MV-4-11 (cell line): Measurements from ENCODE around the gene ATG7.

ENCODE experiments used
- DNase-seq: peaks from one replicate; lab custom pipeline; 2025; lab: John Stamatoyannopoulos, UW

The ATG7 gene

DNA sequence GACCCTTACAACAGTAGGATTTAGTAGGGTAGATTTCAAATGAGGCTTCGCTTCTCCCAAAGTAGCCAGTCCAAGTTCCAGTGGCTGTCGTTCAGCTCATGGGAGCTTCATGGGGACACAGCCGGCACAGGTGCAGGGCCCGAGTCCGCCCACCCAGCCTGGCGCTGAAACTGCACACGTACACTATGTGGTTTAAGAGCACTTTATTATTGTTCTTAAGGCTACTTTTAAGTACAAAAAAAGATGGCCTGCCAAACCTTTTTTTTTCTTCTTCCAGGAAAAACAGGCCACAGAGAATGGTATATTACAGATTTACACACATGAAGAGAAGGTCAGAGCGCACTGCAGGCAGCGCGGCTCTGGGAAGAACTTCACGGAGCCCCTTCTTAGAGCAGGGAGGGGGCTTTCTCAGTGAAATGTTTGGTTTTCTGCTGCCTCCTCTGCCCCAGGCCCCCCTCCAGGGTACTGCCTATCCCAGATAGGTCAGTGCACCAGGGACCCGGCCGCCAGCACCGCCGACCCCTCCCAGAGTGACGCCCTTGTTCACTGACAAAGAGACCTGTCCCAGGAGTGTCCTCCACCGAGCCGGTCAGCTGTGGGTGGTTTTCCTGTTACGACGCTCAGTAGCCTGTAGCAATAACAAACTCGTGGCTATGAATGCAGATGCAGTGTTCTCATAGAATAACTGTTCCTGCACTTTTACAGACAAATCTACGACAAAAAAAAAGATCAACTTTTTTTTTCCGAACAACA, 283.9 kb downstream of the ATG7 start:
- DNase-seq: no peak

- DNase-seq: no peak
These were observed 284.9 kb downstream of the ATG7 start for GRCh38 chr3:11556851-11557644.

DNA sequence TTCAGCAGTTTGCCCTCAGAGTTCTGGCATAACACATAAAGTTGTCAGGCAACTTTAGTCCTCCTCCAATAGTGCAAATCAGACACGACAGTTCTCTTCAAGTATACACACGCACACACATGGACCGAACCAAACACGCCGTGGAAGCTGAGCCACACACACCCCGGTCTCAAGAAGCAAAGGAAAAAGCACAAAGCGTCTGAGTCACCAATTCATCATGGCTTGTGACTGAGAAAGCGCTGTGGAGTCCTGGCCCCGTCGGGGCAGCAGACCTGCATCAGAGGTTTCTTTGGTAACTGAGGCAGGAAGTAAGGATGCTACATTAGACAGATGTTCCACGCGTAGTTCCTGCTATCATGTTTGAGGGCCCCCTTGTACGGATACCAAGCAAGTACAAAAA, 285.8 kb downstream of the ATG7 start:
- DNase-seq: no peak

DNA sequence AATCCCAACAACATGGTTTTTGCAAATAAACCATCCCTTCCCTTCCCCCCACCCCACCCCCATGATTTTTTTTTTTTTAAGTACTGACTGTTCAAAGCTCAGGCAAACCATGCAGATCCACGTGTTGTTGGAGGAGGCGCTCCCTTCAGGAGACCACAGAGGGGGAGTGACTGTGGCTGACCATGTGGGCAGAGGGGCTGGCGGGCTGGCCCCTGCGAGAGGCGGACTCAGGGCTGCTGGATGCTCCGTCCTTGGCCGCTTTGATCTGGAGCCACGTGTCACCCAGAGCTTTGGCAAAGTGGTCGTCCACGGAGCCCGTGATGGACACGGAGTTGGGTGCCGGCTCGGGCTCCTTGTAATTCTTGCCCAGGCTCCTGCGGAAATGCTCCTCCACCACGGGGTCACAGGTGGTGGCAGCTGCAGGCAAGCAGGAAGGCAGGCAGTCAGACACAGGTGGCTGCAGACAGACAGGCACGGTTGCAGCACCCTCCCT, 286.3 kb downstream of the ATG7 start:
- DNase-seq: no peak

DNA sequence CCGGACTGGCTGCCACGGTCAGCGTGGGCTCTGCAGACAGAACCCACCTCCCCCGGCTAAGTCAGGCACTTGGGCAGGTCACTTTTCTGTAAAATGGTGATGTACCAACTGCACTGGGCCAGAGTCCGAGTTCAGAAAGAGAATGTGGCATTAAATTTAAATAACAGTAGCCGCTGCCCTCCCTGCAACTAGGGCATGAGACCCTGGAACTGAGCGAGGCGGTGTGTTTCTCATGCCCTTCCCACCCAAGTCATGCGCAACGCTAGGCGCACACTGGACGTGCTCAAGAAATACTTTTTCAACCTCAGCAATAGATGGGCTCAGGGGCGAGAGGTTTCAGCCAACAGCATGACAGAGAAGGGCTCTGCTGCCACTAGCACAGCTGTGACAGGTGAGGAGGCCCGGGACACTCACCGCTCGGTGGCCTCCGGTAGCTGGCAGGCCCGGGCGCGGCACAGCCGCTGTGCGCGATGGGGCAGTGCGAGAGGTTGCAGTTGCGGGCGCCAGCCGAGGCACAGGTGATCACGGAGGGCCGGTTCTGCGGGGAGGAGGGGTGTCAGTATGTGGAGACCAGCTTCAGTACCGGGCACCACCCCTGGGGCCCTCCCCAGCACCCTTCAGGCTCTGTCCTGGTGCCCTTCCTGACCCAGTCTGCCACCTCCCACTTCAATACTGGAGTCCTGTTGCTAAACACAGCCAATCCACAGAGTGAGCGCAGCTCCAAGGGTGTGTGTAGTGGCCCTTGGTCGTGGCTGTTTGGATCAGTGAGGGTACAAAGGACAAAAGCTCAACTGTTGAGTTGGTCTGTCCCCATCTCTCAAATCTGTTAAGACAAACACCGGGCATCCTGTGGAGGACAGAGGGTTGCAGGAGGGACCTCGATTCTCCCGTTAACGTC, 287.0 kb downstream of the ATG7 start:
- no peak for DNase-seq

DNA sequence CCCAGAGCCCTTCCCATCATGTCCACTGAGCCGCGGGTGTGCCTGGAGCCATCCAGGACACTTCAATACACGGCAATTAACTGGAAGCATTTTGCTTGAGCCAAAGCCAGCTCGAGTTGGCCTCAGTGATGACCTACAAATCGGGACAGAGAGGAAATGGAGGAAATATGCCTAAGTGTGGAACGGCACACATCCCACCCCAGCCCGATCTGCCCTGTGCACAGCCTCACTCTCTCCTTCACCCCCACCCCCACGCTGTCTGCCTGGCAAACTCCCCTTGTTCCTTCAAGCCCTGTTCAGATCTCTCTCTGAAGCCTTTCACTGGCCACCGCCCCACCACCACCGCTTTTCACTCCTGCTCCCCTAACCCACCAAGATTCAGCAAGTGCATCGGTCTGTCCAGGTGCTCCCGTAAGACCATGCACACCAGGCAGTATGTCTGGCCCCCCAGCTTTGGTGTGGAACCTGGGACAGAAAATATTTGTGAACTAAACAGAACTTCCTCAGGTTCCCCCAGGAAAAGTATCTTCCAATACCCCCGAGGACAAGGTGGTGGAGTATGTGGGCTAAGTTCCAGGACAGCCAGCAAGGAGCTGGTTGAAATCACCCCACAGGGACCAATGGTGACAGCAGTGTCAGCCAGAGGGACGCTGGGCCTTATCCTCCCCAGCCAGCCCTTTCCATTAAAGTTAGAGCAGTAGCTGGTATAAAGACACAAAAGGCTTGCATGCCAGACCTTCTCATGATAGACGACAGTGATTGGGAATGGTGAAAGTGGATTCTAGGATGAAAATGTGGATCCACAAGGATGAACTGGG, 287.8 kb downstream of the ATG7 start:
- DNase-seq: no peak

DNA sequence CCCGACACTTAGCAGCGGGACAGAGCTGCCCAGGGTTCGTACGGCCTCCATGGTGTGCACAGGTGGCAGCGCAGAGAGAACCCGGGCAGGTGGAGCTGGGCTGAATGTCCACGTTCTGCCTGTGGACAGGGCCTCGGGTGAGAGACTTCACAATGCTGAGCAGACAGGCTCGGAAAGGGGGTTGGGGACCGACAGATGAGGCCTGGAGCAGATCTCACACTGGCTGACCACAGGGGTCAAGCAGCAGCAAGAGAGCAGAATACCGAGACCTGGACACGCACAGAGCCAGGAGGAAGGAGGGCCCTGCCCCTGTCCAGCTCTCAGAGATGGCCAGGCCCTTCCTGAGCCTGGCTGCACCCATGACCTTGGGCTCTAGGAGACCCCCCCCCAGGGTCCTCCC, 288.5 kb downstream of the ATG7 start:
- DNase-seq: no peak

GRCh38 chr3:11562277-11562881, 290.2 kb downstream of the ATG7 start:
- DNase-seq: no peak

DNA sequence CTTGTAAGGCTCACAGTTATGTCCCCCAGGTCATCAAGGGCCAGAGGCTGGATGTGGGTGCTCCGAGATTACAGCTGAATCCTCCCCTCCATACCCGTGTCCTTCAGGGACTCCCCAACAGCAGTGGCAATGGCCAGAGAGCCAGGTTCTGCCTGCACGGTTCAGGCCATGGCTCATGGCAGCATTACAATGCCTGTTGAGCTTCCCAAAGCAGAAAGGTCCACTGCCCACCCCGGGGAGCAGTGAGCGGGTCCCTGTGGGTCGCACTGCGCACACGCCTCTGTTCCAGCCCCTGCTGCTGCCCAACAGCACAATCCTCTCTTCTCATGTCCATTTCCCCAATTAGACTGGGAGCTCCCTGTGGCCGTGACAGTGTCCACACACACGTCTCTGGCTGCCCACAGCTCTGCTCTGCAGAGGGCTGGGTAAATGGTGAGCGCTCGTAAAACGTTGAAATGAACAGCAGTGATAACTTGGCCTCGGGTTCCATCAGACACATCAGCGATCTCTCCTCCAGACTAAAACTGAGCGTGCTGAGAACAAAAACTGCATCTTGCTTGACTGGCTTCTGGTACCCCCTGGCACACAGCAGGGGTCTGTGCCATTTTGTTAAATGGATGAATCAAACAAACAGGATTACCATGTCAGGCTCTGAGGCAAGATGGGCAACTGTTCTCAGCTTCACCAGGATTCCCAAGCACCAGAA, 291.1 kb downstream of the ATG7 start:
- no peak for DNase-seq

GRCh38 chr3:11563865-11564185, 291.6 kb downstream of the ATG7 start:
- no peak for DNase-seq

DNA sequence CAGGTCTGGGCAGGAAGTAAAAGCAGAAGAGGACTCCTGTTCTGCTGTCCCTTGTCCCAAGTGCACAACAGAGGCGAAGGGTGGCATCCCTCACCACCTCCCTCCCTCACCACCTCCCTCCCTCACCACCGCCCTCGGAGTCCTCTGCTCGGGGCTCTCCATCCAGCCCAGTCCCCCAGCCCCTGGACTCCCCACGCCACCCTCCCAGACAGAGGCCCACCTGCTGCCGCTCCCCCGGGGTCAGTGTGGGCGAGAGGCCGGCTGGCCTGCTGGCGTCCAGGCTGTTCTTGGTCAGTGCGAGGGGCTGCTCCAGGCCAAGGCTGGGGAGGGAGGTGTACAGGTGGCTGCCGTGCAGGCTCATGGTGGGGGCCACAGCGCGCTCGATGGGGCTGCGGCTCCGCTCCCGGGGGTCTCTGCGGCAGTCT, 292.4 kb downstream of the ATG7 start:
- DNase-seq: no peak

- DNase-seq: no peak
These were observed 292.9 kb downstream of the ATG7 start for GRCh38 chr3:11565072-11565471.

DNA sequence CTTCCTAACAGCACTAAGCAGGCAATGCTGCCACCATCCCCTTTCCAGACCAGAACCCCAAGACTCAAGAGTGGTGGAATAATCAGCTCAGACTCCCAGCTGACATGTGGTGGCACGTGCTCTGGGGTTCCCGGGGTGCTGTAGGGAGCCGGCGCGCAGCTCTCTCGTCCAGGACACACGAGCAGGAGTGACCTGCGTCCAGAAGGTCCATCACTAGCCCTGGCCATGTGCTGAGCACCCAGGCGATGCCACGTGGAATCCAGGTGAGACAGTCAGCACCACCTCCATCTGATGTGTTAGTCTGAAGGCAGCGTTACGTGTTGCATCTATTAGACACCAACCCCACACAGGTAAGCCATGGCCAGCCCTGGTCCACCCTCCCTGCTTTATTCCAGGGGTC, 293.3 kb downstream of the ATG7 start:
- DNase-seq: no peak

GRCh38 chr3:11565932-11566331, 293.7 kb downstream of the ATG7 start:
- no peak for DNase-seq

DNA sequence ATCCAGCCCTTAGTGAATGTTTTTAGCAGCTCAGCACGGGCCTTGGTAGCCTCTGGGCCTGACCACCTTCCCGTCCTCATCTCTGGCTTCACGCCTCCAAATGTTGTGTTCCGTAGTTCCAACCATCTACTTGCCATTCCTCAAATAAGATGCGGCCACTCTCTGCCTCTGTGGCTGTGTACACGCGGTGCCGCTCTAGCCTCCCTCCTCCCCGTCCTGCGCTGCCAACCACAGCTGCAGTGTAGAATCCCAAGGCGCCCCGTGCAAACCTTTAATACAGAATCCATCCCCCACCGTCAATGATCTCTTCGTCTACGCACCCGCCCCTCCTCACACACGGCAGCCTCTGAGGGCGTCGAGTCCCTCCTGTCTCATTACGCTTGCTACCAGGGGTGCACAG, 294.3 kb downstream of the ATG7 start:
- no peak for DNase-seq

GRCh38 chr3:11566916-11567315, 294.7 kb downstream of the ATG7 start:
- no peak for DNase-seq

GRCh38 chr3:11567516-11568467, 295.6 kb downstream of the ATG7 start:
- DNase-seq: no peak

GRCh38 chr3:11568503-11569155, 296.4 kb downstream of the ATG7 start:
- DNase-seq: no peak
